B cell (primary cell): Measurements from ENCODE around the gene SLC9A9. TPM values are rescaled to one million over a fixed set of nuclear protein-coding genes. Genes with fewer than 3 reads are reported as not detected.

Experiments
- ATAC-seq: fragments of 200-7000 bp; cut with Tn5 transposase; one replicate; pipeline ENCODE4 v1.10.0; 2021; ENCODE audit warnings: low read depth, mild to moderate bottlenecking, moderate number of reproducible peaks, moderate library complexity
- CTCF ChIA-PET: fragments of 350-600 bp; sonication (Branson Sonifier 250); formaldehyde crosslinking; loops from one replicate; lab custom pipeline; 2021; ENCODE audit warnings: antibody characterized with exemption, inconsistent platforms; lab: Charles Lee
- POLR2A ChIA-PET: fragments of 350-600 bp; sonication (Branson Sonifier 250); formaldehyde crosslinking; loops from one replicate; lab custom pipeline; 2021; ENCODE audit warnings: antibody characterized with exemption; lab: Charles Lee
- DNase-seq: peaks from one replicate; pipeline ENCODE4 v3.0.0; 2013
- H2AFZ ChIP-seq: 2 replicates; pipeline ENCODE4 v1.6.1; 2012; ENCODE audit warnings: mild to moderate bottlenecking, low read depth, low read length; ENCODE audit not compliant: insufficient read depth, poor library complexity, severe bottlenecking
- H3K27ac ChIP-seq, 2 donors: 1 replicate in 1 of 2; 2 replicates in 1 of 2; pipeline ENCODE4 v1.5.1; 2012 to 2013; ENCODE audit warnings: low read length in 2 of 2, mild to moderate bottlenecking in 2 of 2, moderate library complexity in 1 of 2
- H3K27me3 ChIP-seq, 4 experiments: fragments of 200-600 bp in 1 of 4; sonication (generic) in 1 of 4; replicated peaks in 1 of 4; 1 replicate in 2 of 4; 2 replicates in 2 of 4; pipeline versions ENCODE4 v1.6.1 to v1.7.0; 2013 to 2016; ENCODE audit warnings: low read length in 3 of 4, mild to moderate bottlenecking in 2 of 4, mixed read lengths in 1 of 4, moderate library complexity in 1 of 4; ENCODE audit not compliant: insufficient read depth in 4 of 4, control insufficient read depth in 3 of 4; ENCODE audit errors: control extremely low read depth in 1 of 4
- H3K36me3 ChIP-seq, 2 experiments: replicated peaks in 1 of 2; 1 replicate in 1 of 2; 2 replicates in 1 of 2; pipeline versions ENCODE4 v1.6.1 to v1.7.1; 2013; ENCODE audit warnings: low read length in 1 of 2; ENCODE audit not compliant: insufficient read depth in 2 of 2, control insufficient read depth in 1 of 2; ENCODE audit errors: control extremely low read depth in 1 of 2, extremely low read depth in 1 of 2
- H3K4me1 ChIP-seq, 2 donors: fragments of 200-600 bp in 1 of 2; sonication (generic) in 1 of 2; 1 replicate in 1 of 2; 2 replicates in 1 of 2; pipeline versions ENCODE4 v1.5.1 to v1.6.1; 2013 to 2017; ENCODE audit warnings: low read length in 2 of 2; ENCODE audit not compliant: control insufficient read depth in 2 of 2, insufficient read depth in 2 of 2
- H3K4me2 ChIP-seq: replicated peaks from 2 replicates; pipeline ENCODE3; 2012; ENCODE audit warnings: mild to moderate bottlenecking, low read depth, low read length; ENCODE audit not compliant: poor library complexity, severe bottlenecking
- H3K4me3 ChIP-seq, 5 experiments: fragments of 200-600 bp in 1 of 5; sonication (generic) in 1 of 5; 1 replicate in 3 of 5; 2 replicates in 2 of 5; pipeline versions ENCODE4 v1.5.1 to v1.7.0; 2011 to 2016; ENCODE audit warnings: low read length in 4 of 5, mild to moderate bottlenecking in 4 of 5, low read depth in 2 of 5, control low read depth in 1 of 5, moderate library complexity in 1 of 5; ENCODE audit not compliant: insufficient read depth in 1 of 5; ENCODE audit errors: control extremely low read depth in 1 of 5, extremely low read depth in 1 of 5
- H3K79me2 ChIP-seq: fragments of 200-600 bp; sonication (generic); one replicate; pipeline ENCODE4 v1.6.0; 2016; ENCODE audit warnings: low read length; ENCODE audit not compliant: control insufficient read depth, insufficient read depth
- H3K9ac ChIP-seq: fragments of 200-600 bp; sonication (generic); 2 replicates; pipeline ENCODE4 v1.6.1; 2017; ENCODE audit warnings: mild to moderate bottlenecking, low read length, moderate library complexity
- H3K9me3 ChIP-seq, 3 donors: one replicate each; pipeline versions ENCODE4 v1.6.1 to v1.7.1; 2013; ENCODE audit warnings: low read length in 2 of 3; ENCODE audit not compliant: control insufficient read depth in 2 of 3, insufficient read depth in 1 of 3; ENCODE audit errors: control extremely low read depth in 1 of 3
- H4K20me1 ChIP-seq: 2 replicates; pipeline ENCODE4 v1.6.0; 2012; ENCODE audit warnings: mild to moderate bottlenecking, low read length; ENCODE audit not compliant: insufficient read depth, control insufficient read depth, poor library complexity, severe bottlenecking
- H3K27ac Mint-ChIP-seq: one replicate; pipeline ENCODE4 v1.8.0; 2021; ENCODE audit warnings: mixed read lengths
- H3K27me3 Mint-ChIP-seq: one replicate; pipeline ENCODE4 v1.8.0; 2021; ENCODE audit warnings: mixed read lengths
- H3K4me1 Mint-ChIP-seq: one replicate; pipeline ENCODE4 v1.8.0; 2021; ENCODE audit warnings: mixed read lengths
- H3K4me3 Mint-ChIP-seq: one replicate; pipeline ENCODE4 v1.8.0; 2021; ENCODE audit warnings: mixed read lengths
- H3K9me3 Mint-ChIP-seq: one replicate; pipeline ENCODE4 v1.8.0; 2022; ENCODE audit warnings: mixed read lengths; ENCODE audit not compliant: insufficient read depth
- CTCF ChIP-seq: fragments of 200-600 bp; IDR thresholded peaks from one replicate; pipeline ENCODE4 v1.8.0; 2022; ENCODE audit warnings: antibody characterized with exemption, mild to moderate bottlenecking
- EZH2 ChIP-seq: IDR thresholded peaks from 2 replicates; pipeline ENCODE4 v1.6.1; 2012; ENCODE audit warnings: borderline replicate concordance, low read depth, mild to moderate bottlenecking, moderate library complexity, low read length; ENCODE audit not compliant: insufficient read depth, poor library complexity, severe bottlenecking
- WGBS: methylation state at CpG from one replicate; pipeline ENCODE4 v1.1.5; 2013; ENCODE audit warnings: missing lambda C conversion rate; ENCODE audit not compliant: insufficient coverage; 5-methylcytosine and 5-hydroxymethylcytosine counted together
- intact Hi-C: fragments of 100-400 bp; cut with micrococcal nuclease; formaldehyde crosslinking; loops from one replicate; pipeline ENCODE4 v1.10.0; 2022
- polyA plus RNA-seq: library from polyadenylated mRNA; depleted of rRNA; stranded (reverse); fragments of >200 nt; gene quantifications from 2 replicates; pipeline ENCODE4 v1.2.3, GENCODE V29; 2012
- total RNA-seq, 2 donors: library from RNA; stranded (reverse); fragments of 120-200 nt in 1 of 2; gene quantifications; 1 replicate in 1 of 2; 2 replicates in 1 of 2; pipeline versions ENCODE4 v1.2.3 to v1.2.4, GENCODE V29; 2013 to 2022

Gene SLC9A9
- total and polyA plus RNA-seq, 2 donors (not counting 1 experiment from before 2014, with no cell fraction given), result 7.7 to 17.3 TPM

- Mint-ChIP-seq H3K27ac (no peak overlapping the region), H3K27me3 (no peaks in the 10 kb centered on the region), H3K9me3 (no peaks in the 10 kb centered on the region), H3K4me1 (peaks cover 9% of the 10 kb centered on the region), H3K4me3 (no peak overlapping the region)
- no peaks in the 10 kb centered on the region for H3K79me2 ChIP-seq
- POLR2A ChIA-PET, result no interaction called here
- WGBS, result 100% methylated on average over 2 of the region's 3 CpGs
- H3K4me1 ChIP-seq, result peaks cover 3 to 6% of the 10 kb centered on the region in 2 donors
- H3K4me3 ChIP-seq, result no peak overlapping the region
- H3K9me3 ChIP-seq, result no peaks in the 10 kb centered on the region
- H3K36me3 ChIP-seq, result no peaks in the 10 kb centered on the region
- ATAC-seq, result no peak
- CTCF ChIA-PET, result interaction anchor here (0.9 to 2.1 kb wide), 2 partner anchors 10 to 12 kb away, joined by 3 to 5 read pairs; no protein-coding TSS in a partner anchor
- no peak for TF ChIP-seq CTCF
- TF ChIP-seq EZH2, result no peak
- H3K4me2 ChIP-seq, result no peak overlapping the region
- no peak overlapping the region for H2AFZ ChIP-seq
- DNase-seq, result no peak
- H4K20me1 ChIP-seq, result no peaks in the 10 kb centered on the region
- H3K27me3 ChIP-seq, result no peaks in the 10 kb centered on the region
- H3K27ac ChIP-seq, result no peak overlapping the region
- no peak overlapping the region for H3K9ac ChIP-seq
- intact Hi-C loops, result no loop called here
Observed at GRCh38 chr3:143442814-143443447, 405.3 kb downstream of the SLC9A9 start.

- H2AFZ ChIP-seq, result no peak overlapping the region
- H3K4me1 ChIP-seq, result peaks cover 3 to 6% of the 10 kb centered on the region in 2 donors
- WGBS, result 100% methylated on average over 1 of the region's 1 CpG
- H3K27me3 ChIP-seq, result no peaks in the 10 kb centered on the region
- ATAC-seq (no peak), DNase-seq (no peak)
- TF ChIP-seq CTCF (no peak), EZH2 (no peak)
- no peak overlapping the region for H3K9ac ChIP-seq
- no peaks in the 10 kb centered on the region for H3K79me2 ChIP-seq
- H3K4me2 ChIP-seq, result no peak overlapping the region
- no peaks in the 10 kb centered on the region for H4K20me1 ChIP-seq
- H3K36me3 ChIP-seq, result no peaks in the 10 kb centered on the region
- POLR2A ChIA-PET, result no interaction called here
- H3K9me3 ChIP-seq, result no peaks in the 10 kb centered on the region
- peaks cover 9% of the 10 kb centered on the region for H3K4me1 Mint-ChIP-seq
- H3K27me3 Mint-ChIP-seq, result no peaks in the 10 kb centered on the region
- H3K4me3 Mint-ChIP-seq, result no peak overlapping the region
- H3K4me3 ChIP-seq, result no peak overlapping the region
- no peaks in the 10 kb centered on the region for H3K9me3 Mint-ChIP-seq
- intact Hi-C loops, result no loop called here
- no peak overlapping the region for H3K27ac ChIP-seq
- no peak overlapping the region for H3K27ac Mint-ChIP-seq
- CTCF ChIA-PET, result interaction anchor here (0.9 kb wide), 2 partner anchors 10 to 36 kb away, joined by 3 to 4 read pairs; no protein-coding TSS in a partner anchor
Observed at GRCh38 chr3:143441516-143442171, 406.6 kb downstream of the SLC9A9 start.
